IMR-90 (cell line): ENCODE measurements around the gene GMFB. TPM values are rescaled to one million over a fixed set of nuclear protein-coding genes. Genes with fewer than 3 reads are reported as not detected.

Source experiments
- ATAC-seq: fragments of 200-7000 bp; cut with Tn5 transposase; 2 replicates; pipeline ENCODE4 v1.9.1; 2020; ENCODE audit warnings: low read depth, mild to moderate bottlenecking, moderate library complexity
- BruUV-seq: library from RNA; stranded (reverse); fragments of 400-500 nt; replicated peaks from 2 replicates; lab custom pipeline; 2021; lab: Mats Ljungman, UMichigan
- CTCF ChIA-PET: fragments of 300-600 bp; formaldehyde crosslinking; extraction: SDS; loops from one replicate; lab custom pipeline; 2021; ENCODE audit warnings: antibody characterized with exemption; lab: Yijun Ruan, JAX
- POLR2A ChIA-PET: fragments of 300-600 bp; sonication (Branson Sonifier 250); formaldehyde crosslinking; loops from one replicate; lab custom pipeline; 2022; ENCODE audit warnings: antibody characterized with exemption; ENCODE audit not compliant: unreplicated experiment; lab: Charles Lee
- DNase-seq: peaks from one replicate; pipeline ENCODE4 v3.0.0; 2013
- H2AFZ ChIP-seq: replicated peaks from 2 replicates; pipeline ENCODE3; 2013; ENCODE audit warnings: low read length, mild to moderate bottlenecking; ENCODE audit not compliant: poor library complexity
- H2AK5ac ChIP-seq: 2 replicates; pipeline ENCODE4 v1.6.1; 2013; ENCODE audit warnings: low read depth, low read length, inconsistent platforms
- H2AK9ac ChIP-seq: replicated peaks from 2 replicates; pipeline ENCODE3; 2013; ENCODE audit warnings: mild to moderate bottlenecking, low read depth, low read length, moderate library complexity; ENCODE audit not compliant: poor library complexity
- H2BK120ac ChIP-seq: 2 replicates; pipeline ENCODE4 v1.6.1; 2013; ENCODE audit warnings: low read depth, low read length, inconsistent platforms
- H2BK15ac ChIP-seq: 3 replicates; pipeline ENCODE4 v1.6.1; 2013; ENCODE audit warnings: low read depth, low read length, inconsistent platforms
- H2BK20ac ChIP-seq: 2 replicates; pipeline ENCODE4 v1.6.1; 2013; ENCODE audit warnings: low read depth, mild to moderate bottlenecking, inconsistent platforms, low read length, moderate library complexity
- H2BK5ac ChIP-seq: 2 replicates; pipeline ENCODE4 v1.6.1; 2013; ENCODE audit warnings: mild to moderate bottlenecking, low read depth, low read length, inconsistent platforms; ENCODE audit not compliant: poor library complexity, severe bottlenecking
- H3K14ac ChIP-seq: replicated peaks from 2 replicates; pipeline ENCODE4 v1.6.1; 2013; ENCODE audit warnings: low read depth, low read length, inconsistent platforms
- H3K18ac ChIP-seq: 2 replicates; pipeline ENCODE4 v1.6.1; 2013; ENCODE audit warnings: low read depth, low read length, control low read depth
- H3K23ac ChIP-seq: 2 replicates; pipeline ENCODE4 v1.6.1; 2013; ENCODE audit warnings: low read depth, low read length, inconsistent platforms
- H3K27ac ChIP-seq: 2 replicates; pipeline ENCODE4 v1.5.1; 2013; ENCODE audit warnings: mild to moderate bottlenecking, control low read depth, low read length; ENCODE audit not compliant: insufficient read depth
- H3K27me3 ChIP-seq: 2 replicates; pipeline ENCODE4 v1.6.1; 2013; ENCODE audit warnings: low read length; ENCODE audit not compliant: control insufficient read depth, insufficient read depth
- H3K36me3 ChIP-seq: 2 replicates; pipeline ENCODE4 v1.6.1; 2013; ENCODE audit warnings: low read length, mixed read lengths; ENCODE audit not compliant: control insufficient read depth, insufficient read depth
- H3K4ac ChIP-seq: 2 replicates; pipeline ENCODE4 v1.6.1; 2013; ENCODE audit warnings: low read depth, low read length, inconsistent platforms
- H3K4me1 ChIP-seq: 2 replicates; pipeline ENCODE4 v1.6.1; 2013; ENCODE audit warnings: low read length, mixed read lengths; ENCODE audit not compliant: control insufficient read depth, insufficient read depth
- H3K4me2 ChIP-seq: 2 replicates; pipeline ENCODE4 v1.6.1; 2013; ENCODE audit warnings: low read depth, mild to moderate bottlenecking, control low read depth, low read length, moderate library complexity
- H3K4me3 ChIP-seq: 2 replicates; pipeline ENCODE4 v1.5.1; 2013; ENCODE audit warnings: low read depth, mild to moderate bottlenecking, control low read depth, low read length, moderate library complexity; ENCODE audit not compliant: insufficient read depth
- H3K56ac ChIP-seq: 2 replicates; pipeline ENCODE4 v1.6.1; 2013; ENCODE audit warnings: low read length, inconsistent platforms; ENCODE audit not compliant: insufficient read depth; ENCODE audit errors: extremely low read depth
- H3K79me1 ChIP-seq, 2 experiments: 2 replicates each; pipeline ENCODE4 v1.6.1; 2013; ENCODE audit warnings: low read length in 2 of 2, inconsistent platforms in 1 of 2, low read depth in 1 of 2
- H3K9ac ChIP-seq: 2 replicates; pipeline ENCODE4 v1.6.1; 2013; ENCODE audit warnings: low read depth, low read length, control low read depth
- H3K9me1 ChIP-seq: 2 replicates; pipeline ENCODE4 v1.6.1; 2013; ENCODE audit warnings: low read length, inconsistent platforms; ENCODE audit not compliant: insufficient read depth
- H3K9me3 ChIP-seq: 2 replicates; pipeline ENCODE4 v1.6.1; 2013; ENCODE audit warnings: low read length; ENCODE audit not compliant: control insufficient read depth, insufficient read depth
- H4K20me1 ChIP-seq: 2 replicates; pipeline ENCODE4 v1.6.1; 2013; ENCODE audit warnings: low read length, inconsistent platforms; ENCODE audit not compliant: insufficient read depth
- H4K5ac ChIP-seq: 2 replicates; pipeline ENCODE4 v1.6.1; 2013; ENCODE audit warnings: mild to moderate bottlenecking, low read depth, low read length, control low read depth
- H4K8ac ChIP-seq, 2 experiments: 2 replicates each; pipeline ENCODE4 v1.6.1; 2013; ENCODE audit warnings: low read depth in 2 of 2, low read length in 2 of 2, control low read depth in 1 of 2, inconsistent platforms in 1 of 2
- H4K91ac ChIP-seq: 2 replicates; pipeline ENCODE4 v1.6.1; 2013; ENCODE audit warnings: low read depth, low read length, inconsistent platforms; ENCODE audit not compliant: insufficient read depth
- CEBPB ChIP-seq: IDR thresholded peaks from 2 replicates; pipeline ENCODE4 v1.6.1; 2012; ENCODE audit warnings: low read depth, low read length, improper control_type of control experiment
- CHD1 ChIP-seq: IDR thresholded peaks from 2 replicates; pipeline ENCODE4 v1.6.1; 2012; ENCODE audit warnings: low read depth, low read length, improper control_type of control experiment
- RAD21 ChIP-seq: IDR thresholded peaks from 2 replicates; pipeline ENCODE4 v1.6.1; 2012; ENCODE audit warnings: low read length, improper control_type of control experiment
- RCOR1 ChIP-seq: IDR thresholded peaks from 2 replicates; pipeline ENCODE4 v1.6.1; 2012; ENCODE audit warnings: mild to moderate bottlenecking, low read length, improper control_type of control experiment; ENCODE audit not compliant: insufficient replicate concordance
- WGBS, 2 experiments: methylation state at CpG; one replicate each; pipeline versions ENCODE4 v1.1.5 to v1.1.7; 2013; ENCODE audit warnings: missing lambda C conversion rate in 2 of 2; ENCODE audit not compliant: insufficient read length in 1 of 2; ENCODE audit errors: extremely low coverage in 2 of 2; 5-methylcytosine and 5-hydroxymethylcytosine counted together
- dilution Hi-C: fragments of 300-500 bp; cut with HindIII; formaldehyde crosslinking; loops from one replicate; pipeline ENCODE4 v1.14.3; 2018; ENCODE audit warnings: low sequenced_read_pairs; ENCODE audit not compliant: unreplicated experiment
- in situ Hi-C: fragments of 300-500 bp; cut with MboI; formaldehyde crosslinking; loops from 3 replicates; pipeline ENCODE4 v1.14.3; 2019; ENCODE audit warnings: low sequenced_read_pairs, inconsistent platforms, mixed read lengths
- intact Hi-C: fragments of 100-400 bp; cut with micrococcal nuclease; formaldehyde crosslinking; loops from 2 replicates; pipeline ENCODE4 v1.10.0; 2022
- polyA plus RNA-seq, 3 experiments: library from polyadenylated mRNA; depleted of rRNA; stranded (reverse); fragments of >200 nt; gene quantifications; 2 replicates each; pipeline ENCODE4 v1.2.3, GENCODE V29; 2012; ENCODE audit warnings: low replicate concordance in 1 of 3
- total RNA-seq: library from RNA; depleted of rRNA; stranded (reverse); fragments of >200 nt; gene quantifications from 2 replicates; pipeline ENCODE4 v1.2.3, GENCODE V29; 2012
- TF ChIP-seq, protein P1 (sequence below): fragments of 150-350 bp; IDR thresholded peaks from 2 replicates; pipeline ENCODE4 v1.6.1; 2017; ENCODE audit warnings: mild to moderate bottlenecking, antibody characterized with exemption, low read length, low read depth
- TF ChIP-seq, protein P2 (sequence below): conservative IDR thresholded peaks from 2 replicates; pipeline ENCODE4 v1.5.1; 2012; ENCODE audit warnings: mild to moderate bottlenecking, low read depth, low read length, improper control_type of control experiment

Gene GMFB
- total and polyA plus RNA-seq, 2 of the 4 experiments (the other 2 are of a cell fraction), result 22.4 to 59.1 TPM

DNA sequence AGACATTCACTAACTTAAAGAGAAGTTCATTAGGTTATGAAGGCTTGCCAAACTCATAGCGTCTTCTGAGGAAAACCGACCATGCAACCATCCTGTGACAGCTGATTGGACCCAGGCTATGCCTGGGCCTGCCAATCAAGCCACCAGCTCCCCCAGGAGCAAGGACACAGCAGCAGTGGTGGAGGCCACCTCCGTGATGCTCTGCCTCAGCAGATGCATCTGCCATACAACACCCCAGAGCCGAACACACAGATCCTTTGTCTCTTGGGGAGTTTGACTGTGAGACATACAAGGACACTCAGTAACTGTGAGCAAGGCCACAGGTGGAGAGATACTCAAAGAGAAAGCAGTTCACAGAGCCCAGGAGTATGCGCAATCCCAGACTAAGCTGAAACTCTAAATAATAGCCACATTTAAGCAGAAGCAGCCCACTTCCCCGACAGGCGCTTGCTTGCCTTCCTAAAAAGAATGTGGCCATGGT, 37.6 kb downstream of the GMFB start:
- no peak overlapping the region for H2BK5ac ChIP-seq
- no peak overlapping the region for H3K56ac ChIP-seq
- H4K91ac ChIP-seq, result no peak overlapping the region
- no peak overlapping the region for H3K23ac ChIP-seq
- H3K27me3 ChIP-seq, result no peaks in the 10 kb centered on the region
- no peak overlapping the region for H2BK120ac ChIP-seq
- no peak for DNase-seq
- no peak overlapping the region for H4K5ac ChIP-seq
- no peak for ATAC-seq
- BruUV-seq, result no TSS peak
- POLR2A ChIA-PET, result no interaction called here
- H3K18ac ChIP-seq, result no peak overlapping the region
- H3K9me3 ChIP-seq, result no peaks in the 10 kb centered on the region
- H3K4ac ChIP-seq, result no peak overlapping the region
- intact Hi-C loops (no loop called here), dilution Hi-C loops (no loop called here), in situ Hi-C loops (no loop called here)
- H3K9ac ChIP-seq, result no peak overlapping the region
- no CpG with 5 or more reads among the region's 7 CpGs for WGBS, 2 experiments
- H3K4me2 ChIP-seq, result no peak overlapping the region
- H2BK15ac ChIP-seq, result no peak overlapping the region
- no peak overlapping the region for H2BK20ac ChIP-seq
- H3K4me3 ChIP-seq, result no peak overlapping the region
- H4K8ac ChIP-seq, result no peak overlapping the region
- peaks cover 2% of the 10 kb centered on the region; the same call in 1 of the 2 replicates for H3K4me1 ChIP-seq
- H2AFZ ChIP-seq, result no peak overlapping the region
- H4K20me1 ChIP-seq, result no peaks in the 10 kb centered on the region
- CTCF ChIA-PET, result no interaction called here
- H3K27ac ChIP-seq, result no peak overlapping the region
- peak overlapping the region; percentile 19 for H2AK9ac ChIP-seq
- H3K36me3 ChIP-seq, result no peaks in the 10 kb centered on the region
- H2AK5ac ChIP-seq, result no peak overlapping the region
- no peaks in the 10 kb centered on the region; the same call in 1 of the 2 replicates for H3K9me1 ChIP-seq
- TF ChIP-seq, protein P1, sequence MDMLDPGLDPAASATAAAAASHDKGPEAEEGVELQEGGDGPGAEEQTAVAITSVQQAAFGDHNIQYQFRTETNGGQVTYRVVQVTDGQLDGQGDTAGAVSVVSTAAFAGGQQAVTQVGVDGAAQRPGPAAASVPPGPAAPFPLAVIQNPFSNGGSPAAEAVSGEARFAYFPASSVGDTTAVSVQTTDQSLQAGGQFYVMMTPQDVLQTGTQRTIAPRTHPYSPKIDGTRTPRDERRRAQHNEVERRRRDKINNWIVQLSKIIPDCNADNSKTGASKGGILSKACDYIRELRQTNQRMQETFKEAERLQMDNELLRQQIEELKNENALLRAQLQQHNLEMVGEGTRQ, result no peak
- no peak for TF ChIP-seq CHD1
- TF ChIP-seq RCOR1, result no peak
- no peak for TF ChIP-seq CEBPB
- no peak for TF ChIP-seq RAD21
- TF ChIP-seq, protein P2, sequence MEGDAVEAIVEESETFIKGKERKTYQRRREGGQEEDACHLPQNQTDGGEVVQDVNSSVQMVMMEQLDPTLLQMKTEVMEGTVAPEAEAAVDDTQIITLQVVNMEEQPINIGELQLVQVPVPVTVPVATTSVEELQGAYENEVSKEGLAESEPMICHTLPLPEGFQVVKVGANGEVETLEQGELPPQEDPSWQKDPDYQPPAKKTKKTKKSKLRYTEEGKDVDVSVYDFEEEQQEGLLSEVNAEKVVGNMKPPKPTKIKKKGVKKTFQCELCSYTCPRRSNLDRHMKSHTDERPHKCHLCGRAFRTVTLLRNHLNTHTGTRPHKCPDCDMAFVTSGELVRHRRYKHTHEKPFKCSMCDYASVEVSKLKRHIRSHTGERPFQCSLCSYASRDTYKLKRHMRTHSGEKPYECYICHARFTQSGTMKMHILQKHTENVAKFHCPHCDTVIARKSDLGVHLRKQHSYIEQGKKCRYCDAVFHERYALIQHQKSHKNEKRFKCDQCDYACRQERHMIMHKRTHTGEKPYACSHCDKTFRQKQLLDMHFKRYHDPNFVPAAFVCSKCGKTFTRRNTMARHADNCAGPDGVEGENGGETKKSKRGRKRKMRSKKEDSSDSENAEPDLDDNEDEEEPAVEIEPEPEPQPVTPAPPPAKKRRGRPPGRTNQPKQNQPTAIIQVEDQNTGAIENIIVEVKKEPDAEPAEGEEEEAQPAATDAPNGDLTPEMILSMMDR, result no peak
- no peaks in the 10 kb centered on the region for H3K79me1 ChIP-seq
- 0 out of 2 replicates have a peak overlapping the region, but pooled peaks have one; percentile 30 for H3K14ac ChIP-seq
